Ishikawa (cell line): ENCODE measurements around the gene CFAP20DC.

Experiments
- CEBPB ChIP-seq: IDR thresholded peaks from 2 replicates; pipeline ENCODE4 v1.6.1; 2012
- CREB1 ChIP-seq: IDR thresholded peaks from 2 replicates; pipeline ENCODE4 v1.6.1; 2012; ENCODE audit warnings: low read depth
- EGR1 ChIP-seq: IDR thresholded peaks from 2 replicates; pipeline ENCODE4 v1.6.1; 2012
- EP300 ChIP-seq: IDR thresholded peaks from 2 replicates; pipeline ENCODE4 v1.6.1; 2012; ENCODE audit warnings: borderline replicate concordance
- FOXM1 ChIP-seq: IDR thresholded peaks from 2 replicates; pipeline ENCODE4 v1.6.1; 2012; ENCODE audit warnings: low read depth, borderline replicate concordance
- MAX ChIP-seq: IDR thresholded peaks from 2 replicates; pipeline ENCODE4 v1.6.1; 2012
- NFIC ChIP-seq: IDR thresholded peaks from 2 replicates; pipeline ENCODE4 v1.6.1; 2012
- RAD21 ChIP-seq: IDR thresholded peaks from 2 replicates; pipeline ENCODE4 v1.6.1; 2012; ENCODE audit warnings: low read depth
- REST ChIP-seq: IDR thresholded peaks from 2 replicates; pipeline ENCODE4 v1.6.1; 2012; ENCODE audit warnings: low read depth, mild to moderate bottlenecking
- TAF1 ChIP-seq: IDR thresholded peaks from 2 replicates; pipeline ENCODE4 v1.6.1; 2012; ENCODE audit warnings: low read depth, mild to moderate bottlenecking
- TCF12 ChIP-seq: IDR thresholded peaks from 2 replicates; pipeline ENCODE4 v1.6.1; 2012; ENCODE audit warnings: low read depth
- TEAD4 ChIP-seq: IDR thresholded peaks from 2 replicates; pipeline ENCODE4 v1.6.1; 2012
- USF1 ChIP-seq: IDR thresholded peaks from 2 replicates; pipeline ENCODE4 v1.6.1; 2012
- YY1 ChIP-seq: IDR thresholded peaks from 2 replicates; pipeline ENCODE4 v1.6.1; 2012; ENCODE audit warnings: low read depth
- ZBTB7A ChIP-seq: IDR thresholded peaks from 2 replicates; pipeline ENCODE4 v1.6.1; 2012; ENCODE audit warnings: low read depth

CFAP20DC gene

GRCh38 chr3:58801541-58801940, 248.3 kb downstream of the CFAP20DC start:
- TF ChIP-seq TAF1 (no peak), FOXM1 (no peak), CREB1 (no peak), TCF12 (no peak), TEAD4 (no peak)

GRCh38 chr3:58800940-58801339, 248.9 kb downstream of the CFAP20DC start:
- no peak for TF ChIP-seq NFIC
- no peak for TF ChIP-seq MAX
- TF ChIP-seq REST = no peak
- TF ChIP-seq YY1 = no peak
- no peak for TF ChIP-seq CEBPB
- no peak for TF ChIP-seq USF1
- TF ChIP-seq TCF12 = no peak
- TF ChIP-seq FOXM1 = no peak
- TF ChIP-seq TEAD4 = no peak
- TF ChIP-seq ZBTB7A = no peak
- TF ChIP-seq EGR1 = no peak
- no peak for TF ChIP-seq CREB1
- TF ChIP-seq TAF1 = no peak
- TF ChIP-seq EP300 = no peak
- no peak for TF ChIP-seq RAD21

- no peak for TF ChIP-seq EGR1
- no peak for TF ChIP-seq TCF12
- no peak for TF ChIP-seq USF1
- TF ChIP-seq NFIC = no peak
- TF ChIP-seq MAX = no peak
- no peak for TF ChIP-seq YY1
- no peak for TF ChIP-seq TAF1
- TF ChIP-seq REST = no peak
- no peak for TF ChIP-seq ZBTB7A
- TF ChIP-seq CREB1 = no peak
- TF ChIP-seq RAD21 = no peak
- no peak for TF ChIP-seq CEBPB
- TF ChIP-seq TEAD4 = no peak
- TF ChIP-seq EP300 = no peak
- TF ChIP-seq FOXM1 = no peak
These were observed 249.8 kb downstream of the CFAP20DC start for GRCh38 chr3:58800032-58800431.

- TF ChIP-seq CREB1 (no peak), TEAD4 (no peak)
These were observed 250.6 kb downstream of the CFAP20DC start for GRCh38 chr3:58799271-58799670.

- TF ChIP-seq USF1 = no peak
- TF ChIP-seq TEAD4 = no peak
- no peak for TF ChIP-seq YY1
These were observed 251.5 kb downstream of the CFAP20DC start for GRCh38 chr3:58798312-58798711.

- TF ChIP-seq EGR1 (no peak), REST (no peak), EP300 (no peak), CEBPB (no peak), TCF12 (no peak), MAX (no peak)
These were observed 255.1 kb downstream of the CFAP20DC start for GRCh38 chr3:58794750-58795149.
